Natural killer cell (primary cell): ENCODE measurements around the gene TRIM36. TPM values are rescaled to one million over a fixed set of nuclear protein-coding genes. Genes with fewer than 3 reads are reported as not detected.

Source experiments
- ATAC-seq, 3 donors: fragments of 150-1000 bp in 2 of 3; fragments of 200-7000 bp in 1 of 3; cut with Tn5 transposase; 1 replicate in 1 of 3; 2 replicates in 2 of 3; pipeline ENCODE4 v1.10.0; 2021; ENCODE audit warnings: mild to moderate bottlenecking in 2 of 3, moderate library complexity in 2 of 3
- DNase-seq, 2 donors: peaks; one replicate each; pipeline versions ENCODE4 v3.0.0 to v3.0.0-alpha.2; 2013 to 2021; ENCODE audit warnings: mixed read lengths in 1 of 2
- H3K27ac ChIP-seq: one replicate; pipeline ENCODE4 v1.5.1; 2013; ENCODE audit warnings: mild to moderate bottlenecking, low read length
- H3K27me3 ChIP-seq: one replicate; pipeline ENCODE4 v1.6.1; 2013; ENCODE audit warnings: low read length; ENCODE audit not compliant: control insufficient read depth, insufficient read depth
- H3K36me3 ChIP-seq: one replicate; pipeline ENCODE4 v1.6.1; 2013; ENCODE audit warnings: low read length; ENCODE audit not compliant: control insufficient read depth, insufficient read depth
- H3K4me1 ChIP-seq: one replicate; pipeline ENCODE4 v1.6.1; 2013; ENCODE audit warnings: low read length; ENCODE audit not compliant: control insufficient read depth, insufficient read depth
- H3K4me3 ChIP-seq: one replicate; pipeline ENCODE4 v1.5.1; 2013; ENCODE audit warnings: low read length
- H3K9me3 ChIP-seq: one replicate; pipeline ENCODE4 v1.6.1; 2013; ENCODE audit warnings: low read length; ENCODE audit not compliant: control insufficient read depth, insufficient read depth
- H3K27ac Mint-ChIP-seq, 2 donors: one replicate each; pipeline ENCODE4 v1.8.0; 2022; ENCODE audit warnings: mild to moderate bottlenecking in 2 of 2, mixed read lengths in 2 of 2, moderate library complexity in 1 of 2
- H3K27me3 Mint-ChIP-seq, 2 donors: one replicate each; pipeline ENCODE4 v1.8.0; 2022; ENCODE audit warnings: low read depth in 2 of 2, mixed read lengths in 2 of 2
- H3K36me3 Mint-ChIP-seq: one replicate; pipeline ENCODE4 v1.8.0; 2022; ENCODE audit warnings: mixed read lengths
- H3K4me1 Mint-ChIP-seq, 2 donors: one replicate each; pipeline ENCODE4 v1.8.0; 2022; ENCODE audit warnings: mixed read lengths in 2 of 2
- H3K4me3 Mint-ChIP-seq: one replicate; pipeline ENCODE4 v1.8.0; 2022; ENCODE audit warnings: mild to moderate bottlenecking, moderate library complexity, mixed read lengths
- H3K9me3 Mint-ChIP-seq, 2 donors: one replicate each; pipeline ENCODE4 v1.8.0; 2022; ENCODE audit warnings: mixed read lengths in 2 of 2
- CTCF ChIP-seq: fragments of 200-600 bp; IDR thresholded peaks from one replicate; pipeline ENCODE4 v1.8.0; 2022; ENCODE audit warnings: antibody characterized with exemption
- WGBS: methylation state at CpG from one replicate; pipeline ENCODE4 v1.1.7; 2013; ENCODE audit warnings: missing lambda C conversion rate; ENCODE audit not compliant: insufficient coverage; 5-methylcytosine and 5-hydroxymethylcytosine counted together
- intact Hi-C: fragments of 100-400 bp; cut with micrococcal nuclease; formaldehyde crosslinking; loops from one replicate; pipeline ENCODE4 v1.14.2; 2022
- total RNA-seq, 4 donors: library from RNA; stranded (reverse); fragments of 120-200 nt in 1 of 4; gene quantifications; one replicate each; pipeline versions ENCODE4 v1.2.3 to v1.2.4, GENCODE V29; 2013 to 2022

Gene TRIM36
- total RNA-seq = 1 to 10 TPM in 1 of 3 donors, under 1 TPM in 2; 0.25 to 1.2 (median 0.38) TPM
- total RNA-seq (2013) = 0.54 TPM

- Histone ChIP-seq H3K27ac (no peak within 1 kb of the TSS), H3K4me1 (peaks cover 20% of the 10 kb centered on the region), H3K27me3 (peaks cover 49% of the 10 kb centered on the region), H3K4me3 (peak within 1 kb of the TSS; percentile 62), H3K9me3 (peaks cover 12% of the 10 kb centered on the region), H3K36me3 (no peaks in the 10 kb centered on the region)
- DNase-seq (peak; percentile 73 to 92), ATAC-seq (peak; percentile 90 to 95 (median 92))
- Mint-ChIP-seq H3K36me3 (no peaks in the 10 kb centered on the region), H3K9me3 (no peaks in the 10 kb centered on the region), H3K4me3 (peak within 1 kb of the TSS; percentile 88), H3K27ac (peak within 1 kb of the TSS in 1 of 2 donors; percentile 69), H3K27me3 (peaks cover 28 to 42% of the 10 kb centered on the region in 2 donors), H3K4me1 (peaks cover 8 to 20% of the 10 kb centered on the region in 2 donors)
- under 1% methylated on average over 68 of the region's 68 CpGs for WGBS
- intact Hi-C loops = no loop called here
- TF ChIP-seq CTCF = no peak
Measured at GRCh38 chr5:115169487-115170133, at the start of gene TRIM36. Gene TRIM36 (minus strand): TSS chr5:115169908. CDS start chr5:115169634, 274 bp downstream.

DNA sequence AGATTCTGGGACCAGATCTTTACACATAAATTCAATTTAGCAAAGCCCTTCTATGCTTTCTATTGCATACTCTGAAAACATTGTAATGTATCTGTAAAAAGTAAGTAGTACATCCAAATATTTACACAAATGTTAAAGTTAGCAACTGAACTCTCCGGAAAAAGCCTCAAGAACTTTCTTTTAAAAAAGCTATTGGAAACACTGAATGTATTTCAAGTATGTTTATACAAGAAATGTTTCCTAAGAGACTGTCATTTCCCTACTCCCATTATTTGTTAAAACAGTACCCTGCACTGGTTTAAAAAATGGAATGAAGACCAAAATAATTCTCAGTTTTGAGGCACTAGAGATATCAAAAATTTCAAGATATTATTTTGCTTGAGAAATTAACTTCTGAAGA is 44.8 kb upstream of the TRIM36 start:
- Histone ChIP-seq H3K4me1 (no peaks in the 10 kb centered on the region), H3K27ac (no peak overlapping the region), H3K4me3 (no peak overlapping the region), H3K27me3 (no peaks in the 10 kb centered on the region), H3K9me3 (no peaks in the 10 kb centered on the region), H3K36me3 (peaks cover 27% of the 10 kb centered on the region)
- no peaks in the 10 kb centered on the region for H3K9me3 Mint-ChIP-seq
- H3K27me3 Mint-ChIP-seq = no peaks in the 10 kb centered on the region
- peaks cover 4 to 6% of the 10 kb centered on the region in 2 donors for H3K4me1 Mint-ChIP-seq
- no peak overlapping the region for H3K4me3 Mint-ChIP-seq
- no CpG with 5 or more reads among the region's 1 CpG for WGBS
- H3K27ac Mint-ChIP-seq = no peak overlapping the region
- DNase-seq = no peak
- TF ChIP-seq CTCF = no peak
- no peak for ATAC-seq
- H3K36me3 Mint-ChIP-seq = no peaks in the 10 kb centered on the region
- intact Hi-C loops = no loop called here

DNA sequence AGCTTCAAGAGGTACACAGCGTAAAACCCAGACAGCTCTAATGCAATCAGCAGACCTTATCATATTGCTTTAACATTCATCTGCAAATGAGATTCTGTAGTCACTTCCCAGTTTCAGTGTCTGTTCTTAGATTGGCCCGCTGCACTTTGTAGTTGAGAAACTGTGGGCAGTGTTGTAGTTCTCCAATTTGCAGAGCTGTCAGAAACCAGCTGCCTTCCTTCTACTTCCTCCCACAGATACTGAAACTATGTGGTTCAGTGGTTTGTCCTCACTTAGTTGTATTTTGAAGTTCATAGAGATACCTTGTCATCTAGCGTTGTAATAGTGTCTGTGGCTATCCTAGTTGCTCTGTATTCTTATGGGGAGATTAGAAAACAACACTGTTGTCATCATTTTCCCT is 39.6 kb upstream of the TRIM36 start:
- Mint-ChIP-seq H3K4me3 (peak overlapping the region; percentile 77), H3K36me3 (no peaks in the 10 kb centered on the region), H3K9me3 (no peaks in the 10 kb centered on the region), H3K27ac (peak overlapping the region; percentile 81 to 92), H3K27me3 (no peaks in the 10 kb centered on the region), H3K4me1 (peaks cover 16 to 17% of the 10 kb centered on the region in 2 donors)
- H3K4me3 ChIP-seq = no peak overlapping the region
- 0% methylated on average over 3 of the region's 3 CpGs for WGBS
- intact Hi-C loops = no loop called here
- peak; percentile 91 to 96 (median 95) for ATAC-seq
- no peaks in the 10 kb centered on the region for H3K4me1 ChIP-seq
- H3K27me3 ChIP-seq = no peaks in the 10 kb centered on the region
- H3K36me3 ChIP-seq = peaks cover 13% of the 10 kb centered on the region
- DNase-seq = peak; percentile 21 to 65
- no peaks in the 10 kb centered on the region for H3K9me3 ChIP-seq
- TF ChIP-seq CTCF = no peak
- peak overlapping the region; percentile 59 for H3K27ac ChIP-seq

DNA sequence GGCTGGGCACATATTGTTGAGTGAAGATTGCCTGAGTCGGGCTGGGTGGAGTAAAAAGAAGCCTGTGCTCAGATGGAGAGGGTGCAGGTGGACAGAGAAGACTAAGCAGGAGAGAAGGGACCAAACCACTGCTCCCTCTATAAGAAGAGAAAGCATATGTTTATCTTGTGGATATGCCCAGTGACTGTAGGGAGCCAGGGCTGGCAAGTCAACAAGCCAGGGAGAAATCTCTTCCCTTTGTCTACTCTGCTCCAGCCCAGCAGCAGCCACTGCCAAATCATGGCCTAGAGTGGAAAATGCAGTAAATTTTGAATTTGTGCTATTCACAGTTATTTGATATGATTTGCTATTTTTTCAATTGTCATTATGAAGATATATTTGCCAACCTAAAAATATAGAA is 33.2 kb upstream of the TRIM36 start:
- Mint-ChIP-seq H3K4me1 (no peaks in the 10 kb centered on the region), H3K27ac (no peak overlapping the region), H3K9me3 (no peaks in the 10 kb centered on the region), H3K36me3 (no peaks in the 10 kb centered on the region), H3K4me3 (no peak overlapping the region), H3K27me3 (no peaks in the 10 kb centered on the region)
- TF ChIP-seq CTCF = no peak
- no peak overlapping the region for H3K4me3 ChIP-seq
- no peaks in the 10 kb centered on the region for H3K9me3 ChIP-seq
- WGBS = 93% methylated on average over 1 of the region's 1 CpG
- H3K27me3 ChIP-seq = no peaks in the 10 kb centered on the region
- no peaks in the 10 kb centered on the region for H3K36me3 ChIP-seq
- DNase-seq (no peak), ATAC-seq (no peak)
- H3K27ac ChIP-seq = no peak overlapping the region
- intact Hi-C loops = no loop called here
- H3K4me1 ChIP-seq = no peaks in the 10 kb centered on the region
